ENCODE results near the gene CTDSP1. TPM values are rescaled to one million over a fixed set of nuclear protein-coding genes. Genes with fewer than 3 reads are reported as not detected.
A peak's percentile ranks its signal among the peaks of the same experiment; 100 is the strongest.

Gene CTDSP1
- total RNA-seq, 1 experiment from 2014 or later: 53.8 TPM

DNA sequence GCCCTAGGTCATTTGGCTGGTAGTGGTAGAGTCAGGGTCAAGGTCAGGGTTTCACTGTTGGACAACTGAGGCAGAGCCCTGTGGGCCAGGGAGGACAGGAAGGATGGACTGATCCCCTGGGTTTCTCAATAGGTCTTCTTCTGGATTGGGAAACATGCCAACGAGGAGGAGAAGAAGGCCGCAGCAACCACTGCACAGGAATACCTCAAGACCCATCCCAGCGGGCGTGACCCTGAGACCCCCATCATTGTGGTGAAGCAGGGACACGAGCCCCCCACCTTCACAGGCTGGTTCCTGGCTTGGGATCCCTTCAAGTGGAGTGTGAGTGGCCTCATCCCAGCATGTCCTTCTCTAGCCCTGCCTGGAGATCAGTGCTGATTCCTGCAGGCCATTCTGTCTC, 37.3 kb downstream of the CTDSP1 start:
- in situ Hi-C loops (cut with HindIII; ENCODE audit: low pct_unique_long_range_greater_than_20kb, low sequenced_read_pairs): no loop called here
- no peak for DNase-seq (ENCODE audit: low read depth)

DNA sequence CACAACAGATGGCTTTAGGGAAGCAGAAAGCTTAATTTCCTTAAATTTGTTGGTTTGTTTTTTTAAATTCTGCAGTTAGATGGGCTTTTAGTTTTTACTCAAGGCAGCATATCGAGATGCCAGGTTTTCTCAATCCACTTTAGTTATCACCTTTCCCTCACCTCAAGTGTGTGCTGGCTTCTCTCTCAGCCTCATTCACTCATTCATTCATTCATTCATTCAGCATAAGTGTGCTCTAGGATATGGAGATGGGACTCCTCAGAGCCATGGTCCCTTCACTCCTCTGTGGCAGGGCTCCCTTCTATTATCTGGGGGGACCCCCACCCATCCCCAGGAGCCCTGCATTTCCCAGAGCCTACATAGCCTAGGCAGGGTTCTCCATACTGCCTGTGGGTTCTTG, 38.3 kb downstream of the CTDSP1 start:
- in situ Hi-C loops (cut with HindIII; ENCODE audit: low pct_unique_long_range_greater_than_20kb, low sequenced_read_pairs): no loop called here
- no peak for DNase-seq (ENCODE audit: low read depth)

DNA sequence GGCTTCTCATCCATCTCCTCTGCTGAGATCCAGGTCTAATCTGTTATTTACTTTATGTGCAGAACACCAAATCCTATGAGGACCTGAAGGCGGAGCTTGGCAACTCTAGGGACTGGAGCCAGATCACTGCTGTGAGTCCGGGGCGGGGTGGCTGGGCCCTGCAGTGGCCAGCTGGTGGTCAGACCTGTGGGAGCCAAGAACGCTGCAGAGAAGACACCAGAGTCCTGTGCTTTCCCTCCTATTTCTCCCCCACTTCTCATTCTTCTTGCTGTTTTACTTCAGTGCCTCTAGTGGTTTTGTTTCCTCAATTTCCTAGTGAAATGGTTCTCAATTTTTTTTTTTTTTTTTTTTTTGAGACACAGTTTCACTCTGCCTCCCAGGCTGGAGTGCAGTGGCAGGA, 38.9 kb downstream of the CTDSP1 start:
- DNase-seq (ENCODE audit: low read depth): no peak
- in situ Hi-C loops (cut with HindIII; ENCODE audit: low pct_unique_long_range_greater_than_20kb, low sequenced_read_pairs): no loop called here

DNA sequence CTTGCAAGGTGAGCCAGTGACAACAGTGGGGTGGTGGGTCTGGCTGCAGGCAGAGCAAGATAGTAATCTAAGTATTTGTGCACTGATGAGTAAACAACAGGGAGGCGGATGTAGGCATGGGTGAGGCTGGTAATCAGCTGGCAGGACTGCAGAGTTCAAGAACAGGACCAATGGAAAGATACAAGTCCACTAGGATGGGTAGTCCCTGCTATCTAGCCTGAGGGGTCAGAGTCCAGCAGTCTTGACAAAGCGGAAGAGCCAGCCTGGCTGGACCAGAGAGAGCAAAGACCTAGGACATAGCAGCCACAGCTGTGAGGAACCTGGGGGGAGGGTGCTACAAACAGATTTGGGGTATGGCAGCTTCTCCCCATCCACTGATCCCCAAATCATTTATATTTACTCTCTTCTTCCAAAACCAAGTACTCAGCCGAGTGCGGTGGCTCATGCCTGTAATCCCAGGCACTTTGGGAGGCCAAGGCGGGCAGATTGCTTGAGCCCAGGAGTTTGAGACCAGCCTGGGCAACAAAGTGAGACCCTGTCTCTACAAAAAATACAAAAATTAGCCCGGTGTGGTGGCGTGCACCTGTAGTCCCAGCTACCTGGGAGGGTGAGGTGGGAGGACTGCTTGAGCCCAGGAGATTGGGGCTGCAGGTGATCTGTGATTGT, 45.2 kb downstream of the CTDSP1 start:
- in situ Hi-C loops (cut with HindIII; ENCODE audit: low pct_unique_long_range_greater_than_20kb, low sequenced_read_pairs): no loop called here
- no peak for DNase-seq (ENCODE audit: low read depth)

DNA sequence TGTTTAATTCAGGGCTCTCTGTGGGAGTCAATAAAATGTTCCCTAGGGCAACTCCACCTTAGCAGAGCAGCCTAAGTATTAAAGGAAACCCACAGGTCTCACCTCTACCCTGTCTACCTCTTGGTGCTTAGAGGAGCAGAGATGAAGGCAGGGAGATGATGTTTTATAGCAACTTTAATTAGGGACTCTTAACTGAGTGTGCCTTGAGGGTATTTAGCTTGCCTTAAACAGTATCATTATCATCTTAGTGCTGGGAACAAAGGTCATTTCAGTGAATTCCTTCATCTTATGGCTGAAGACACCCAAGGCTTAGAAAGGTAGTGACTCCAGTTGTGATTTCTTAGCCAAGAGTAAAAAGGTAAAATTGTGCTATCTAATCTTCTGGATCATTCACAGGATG, 45.9 kb downstream of the CTDSP1 start:
- no peak for DNase-seq (ENCODE audit: low read depth)
- in situ Hi-C loops (cut with HindIII; ENCODE audit: low pct_unique_long_range_greater_than_20kb, low sequenced_read_pairs): no loop called here

DNA sequence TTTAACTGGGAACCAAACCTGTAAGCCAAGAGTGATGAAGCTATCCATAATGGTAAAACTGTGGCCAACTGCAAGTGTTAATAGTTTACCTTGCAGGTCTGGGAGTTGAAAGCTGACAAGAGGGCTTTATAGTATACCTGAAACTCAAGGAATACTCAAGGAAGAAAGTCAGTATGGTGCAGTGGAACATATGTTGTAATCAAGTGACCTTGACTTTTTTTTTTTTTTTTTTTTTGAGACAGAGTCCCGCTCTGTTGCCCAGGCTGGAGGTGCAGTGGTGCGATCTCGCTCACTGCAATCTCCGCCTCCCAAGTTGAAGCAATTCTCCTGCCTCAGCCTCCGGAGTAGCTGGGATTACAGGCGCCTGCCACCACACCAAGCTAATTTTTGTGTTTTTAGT, 46.9 kb downstream of the CTDSP1 start:
- in situ Hi-C loops (cut with HindIII; ENCODE audit: low pct_unique_long_range_greater_than_20kb, low sequenced_read_pairs): no loop called here

DNA sequence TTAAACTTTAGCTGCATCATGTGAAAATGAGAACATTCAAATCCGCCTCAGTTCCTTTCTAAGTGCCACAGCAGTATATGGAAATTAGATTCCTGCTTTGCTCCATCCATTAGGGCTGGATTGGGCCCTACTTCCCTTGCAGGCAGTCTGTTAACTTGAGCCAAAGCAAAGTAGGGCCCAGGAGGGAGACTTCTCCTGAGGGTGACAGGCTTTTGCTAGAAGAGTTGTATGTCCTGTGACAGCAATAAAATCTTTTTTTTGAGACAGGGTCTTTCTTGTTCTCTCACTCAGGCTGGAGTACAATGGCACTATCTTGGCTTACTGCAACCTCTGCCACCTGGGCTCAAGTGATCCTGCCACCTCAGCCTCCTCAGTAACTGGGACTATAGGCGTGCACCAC, 47.4 kb downstream of the CTDSP1 start:
- DNase-seq (ENCODE audit: low read depth): no peak
- in situ Hi-C loops (cut with HindIII; ENCODE audit: low pct_unique_long_range_greater_than_20kb, low sequenced_read_pairs): no loop called here

More for the DNA sequence above, 46.9 kb downstream of the CTDSP1 start:
- no peak for DNase-seq (ENCODE audit: low read depth)

DNA sequence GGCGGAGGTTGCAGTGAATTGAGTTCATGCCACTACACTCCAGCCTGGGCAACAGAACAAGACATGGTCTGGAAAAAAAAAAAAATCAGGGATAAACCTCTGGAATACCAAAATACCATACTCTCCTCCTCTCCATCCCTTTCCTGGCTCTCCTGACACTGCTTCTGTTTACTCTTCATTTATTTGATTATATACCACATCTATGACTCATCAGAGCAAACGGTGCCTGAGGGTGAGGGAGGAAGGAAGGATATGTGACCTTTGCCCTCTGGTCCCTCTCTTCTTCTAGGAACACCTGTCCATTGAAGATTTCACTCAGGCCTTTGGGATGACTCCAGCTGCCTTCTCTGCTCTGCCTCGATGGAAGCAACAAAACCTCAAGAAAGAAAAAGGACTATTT, 49.3 kb downstream of the CTDSP1 start:
- peak; percentile 41 for DNase-seq (ENCODE audit: low read depth)
- in situ Hi-C loops (cut with HindIII; ENCODE audit: low pct_unique_long_range_greater_than_20kb, low sequenced_read_pairs): no loop called here

DNA sequence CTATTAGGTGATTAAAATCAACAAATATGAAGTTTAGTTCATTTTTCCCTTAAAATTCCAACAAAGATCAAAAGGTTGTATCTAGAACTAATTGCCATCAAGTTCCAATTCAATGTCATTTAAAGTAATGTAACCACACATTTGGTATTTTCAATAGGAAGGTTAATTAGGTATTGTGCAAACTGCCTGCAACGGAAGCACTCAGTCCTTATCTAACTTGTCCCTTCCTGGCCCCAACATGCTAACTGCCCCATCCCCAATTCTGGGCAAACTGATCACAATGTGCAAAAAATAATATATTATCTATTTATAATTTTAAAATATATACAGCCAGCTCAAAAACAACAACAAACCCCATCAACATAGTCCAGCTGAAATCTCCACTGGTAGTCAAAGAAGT, 52.4 kb downstream of the CTDSP1 start:
- in situ Hi-C loops (cut with HindIII; ENCODE audit: low pct_unique_long_range_greater_than_20kb, low sequenced_read_pairs): no loop called here
- DNase-seq (ENCODE audit: low read depth): no peak

Other genes starting within 250 kb of the CTDSP1 start
- gene CXCR1, start 232.9 kb upstream of the CTDSP1 start, total RNA-seq (2014; rRNA removed; shearing (Covaris generic); ENCODE audit: low replicate concordance): not detected in 2 replicates
- gene ARPC2, start 182.7 kb upstream of the CTDSP1 start, total RNA-seq (2014; rRNA removed; shearing (Covaris generic); ENCODE audit: low replicate concordance): 470 and 533 TPM in 2 replicates
- gene GPBAR1, start 138.9 kb upstream of the CTDSP1 start, total RNA-seq (2014; rRNA removed; shearing (Covaris generic); ENCODE audit: low replicate concordance): 0.12 TPM in 1 of 2 replicates, not detected in the other
- gene AAMP, start 129.7 kb upstream of the CTDSP1 start, total RNA-seq (2014; rRNA removed; shearing (Covaris generic); ENCODE audit: low replicate concordance): 130 and 189 TPM in 2 replicates
- 66.8 and 75.8 TPM in 2 replicates for gene PNKD, start 129.3 kb upstream of the CTDSP1 start, total RNA-seq (2014; rRNA removed; shearing (Covaris generic); ENCODE audit: low replicate concordance)
- 159 and 177 TPM in 2 replicates for gene TMBIM1, start 107.4 kb upstream of the CTDSP1 start, total RNA-seq (2014; rRNA removed; shearing (Covaris generic); ENCODE audit: low replicate concordance)
- gene CATIP, start 43.0 kb upstream of the CTDSP1 start, total RNA-seq (2014; rRNA removed; shearing (Covaris generic); ENCODE audit: low replicate concordance): 0.57 and 3.2 TPM in 2 replicates
- 1.4 and 3.0 TPM in 2 replicates for gene SLC11A1, start 17.6 kb upstream of the CTDSP1 start, total RNA-seq (2014; rRNA removed; shearing (Covaris generic); ENCODE audit: low replicate concordance)
- not detected in 2 replicates for gene VIL1, start 19.3 kb downstream of the CTDSP1 start, total RNA-seq (2014; rRNA removed; shearing (Covaris generic); ENCODE audit: low replicate concordance)
- gene USP37, start 168.5 kb downstream of the CTDSP1 start, total RNA-seq (2014; rRNA removed; shearing (Covaris generic); ENCODE audit: low replicate concordance): 9.5 and 11.5 TPM in 2 replicates
- gene CNOT9, start 169.0 kb downstream of the CTDSP1 start, total RNA-seq (2014; rRNA removed; shearing (Covaris generic); ENCODE audit: low replicate concordance): 46.7 and 69.8 TPM in 2 replicates
- gene PLCD4, start 208.0 kb downstream of the CTDSP1 start, total RNA-seq (2014; rRNA removed; shearing (Covaris generic); ENCODE audit: low replicate concordance): 4.3 and 11.9 TPM in 2 replicates

All from Caki2 (cell line).